Naive thymus-derived CD4-positive, alpha-beta T cell (primary cell): Measurements from ENCODE around the gene BFSP1. TPM values are rescaled to one million over a fixed set of nuclear protein-coding genes. Genes with fewer than 3 reads are reported as not detected.

Experiments
- ATAC-seq: fragments of 150-1000 bp; cut with Tn5 transposase; 2 replicates; pipeline ENCODE4 v1.10.0; 2021; ENCODE audit warnings: mild to moderate bottlenecking, moderate library complexity
- CTCF ChIA-PET: fragments of 350-600 bp; sonication (Branson Sonifier 250); formaldehyde crosslinking; loops from one replicate; lab custom pipeline; 2021; ENCODE audit warnings: antibody characterized with exemption; lab: Charles Lee
- POLR2A ChIA-PET: fragments of 350-600 bp; sonication (Branson Sonifier 250); formaldehyde crosslinking; loops from one replicate; lab custom pipeline; 2021; ENCODE audit warnings: antibody characterized with exemption, inconsistent platforms; lab: Charles Lee
- DNase-seq, 9 donors: peaks; one replicate each; pipeline versions ENCODE4 v3.0.0 to v3.0.0-alpha.2; 2020 to 2022; ENCODE audit warnings: mixed read lengths in 1 of 9
- H3K27ac ChIP-seq: one replicate; pipeline ENCODE4 v1.7.0; 2013; ENCODE audit warnings: mild to moderate bottlenecking, low read depth, low read length, moderate library complexity
- H3K27me3 ChIP-seq, 2 donors: one replicate each; pipeline ENCODE4 v1.7.0; 2013; ENCODE audit warnings: low read length in 2 of 2, mild to moderate bottlenecking in 2 of 2, moderate library complexity in 2 of 2; ENCODE audit not compliant: control insufficient read depth in 2 of 2, insufficient read depth in 2 of 2
- H3K36me3 ChIP-seq, 3 experiments: 1 replicate in 2 of 3; 2 replicates in 1 of 3; pipeline ENCODE4 v1.7.0; 2013; ENCODE audit warnings: low read length in 3 of 3, mild to moderate bottlenecking in 3 of 3, moderate library complexity in 1 of 3; ENCODE audit not compliant: insufficient read depth in 3 of 3, control insufficient read depth in 2 of 3
- H3K4me1 ChIP-seq, 2 donors: one replicate each; pipeline ENCODE4 v1.7.0; 2013; ENCODE audit warnings: low read length in 2 of 2, mild to moderate bottlenecking in 2 of 2, moderate library complexity in 1 of 2; ENCODE audit not compliant: control insufficient read depth in 2 of 2, insufficient read depth in 2 of 2
- H3K4me3 ChIP-seq: 2 replicates; pipeline ENCODE4 v1.7.0; 2013; ENCODE audit warnings: mild to moderate bottlenecking, low read length
- H3K9me3 ChIP-seq, 3 experiments: 1 replicate in 2 of 3; 2 replicates in 1 of 3; pipeline ENCODE4 v1.7.0; 2013; ENCODE audit warnings: low read length in 3 of 3; ENCODE audit not compliant: control insufficient read depth in 2 of 3
- H3K27ac Mint-ChIP-seq, 9 donors: one replicate each; pipeline ENCODE4 v1.8.0; 2020 to 2022; ENCODE audit warnings: mixed read lengths in 9 of 9, mild to moderate bottlenecking in 8 of 9, moderate library complexity in 5 of 9, inconsistent platforms in 2 of 9
- H3K27me3 Mint-ChIP-seq, 5 donors: one replicate each; pipeline ENCODE4 v1.8.0; 2021 to 2022; ENCODE audit warnings: mixed read lengths in 5 of 5, mild to moderate bottlenecking in 1 of 5
- H3K36me3 Mint-ChIP-seq, 5 donors: one replicate each; pipeline ENCODE4 v1.8.0; 2020 to 2022; ENCODE audit warnings: mixed read lengths in 5 of 5, mild to moderate bottlenecking in 3 of 5, inconsistent platforms in 1 of 5
- H3K4me1 Mint-ChIP-seq, 7 donors: one replicate each; pipeline ENCODE4 v1.8.0; 2020 to 2022; ENCODE audit warnings: mixed read lengths in 7 of 7, mild to moderate bottlenecking in 3 of 7, inconsistent platforms in 1 of 7
- H3K4me3 Mint-ChIP-seq, 10 donors: one replicate each; pipeline ENCODE4 v1.8.0; 2020 to 2022; ENCODE audit warnings: mild to moderate bottlenecking in 10 of 10, mixed read lengths in 10 of 10, moderate library complexity in 6 of 10, inconsistent platforms in 2 of 10
- H3K9me3 Mint-ChIP-seq, 11 donors: one replicate each; pipeline ENCODE4 v1.8.0; 2020 to 2022; ENCODE audit warnings: mixed read lengths in 11 of 11, mild to moderate bottlenecking in 4 of 11, inconsistent platforms in 1 of 11, moderate library complexity in 1 of 11
- intact Hi-C, 2 donors: fragments of 100-400 bp; cut with micrococcal nuclease; formaldehyde crosslinking; loops; one replicate each; pipeline ENCODE4 v1.15.1; 2023
- polyA plus RNA-seq, 2 donors: library from polyadenylated mRNA; unstranded; fragments of 300-500 nt; fragmentation: Illumina TruSeq; gene quantifications; one replicate each; pipeline ENCODE4 v1.2.3, GENCODE V29; 2021
- total RNA-seq, 6 experiments: library from RNA in 5 of 6; stranded (reverse) in 5 of 6; gene quantifications; 1 replicate in 5 of 6; 2 replicates in 1 of 6; pipeline ENCODE4 v1.2.3 and lab custom pipeline; 2021 to 2026

The BFSP1 gene
- total and polyA plus RNA-seq, 7 experiments from 2014 or later: 0.42 to 3.4 TPM; not detected in 5

GRCh38 chr20:17500826-17501225 lies 30.4 kb downstream of the BFSP1 start:
- Mint-ChIP-seq H3K9me3 (peaks cover 0 to 6% (median 0%) of the 10 kb centered on the region in 11 donors), H3K36me3 (peaks cover 0 to 4% (median 0%) of the 10 kb centered on the region in 5 donors), H3K4me3 (no peak overlapping the region), H3K4me1 (peaks cover 10 to 35% (median 26%) of the 10 kb centered on the region in 7 donors), H3K27me3 (peaks cover 0 to 17% (median 2%) of the 10 kb centered on the region in 5 donors), H3K27ac (no peak overlapping the region)
- POLR2A ChIA-PET: no interaction called here
- no peak overlapping the region for H3K27ac ChIP-seq
- H3K4me1 ChIP-seq: peaks cover 6 to 15% of the 10 kb centered on the region in 2 donors
- intact Hi-C loops: loop anchor here in 1 of 2 donors (10.0 kb wide), 1 partner anchor 634 kb away; the partner anchor contains the start of genes KAT14 and PET117
- no peaks in the 10 kb centered on the region for H3K27me3 ChIP-seq
- no peak for ATAC-seq
- no peak for DNase-seq
- H3K36me3 ChIP-seq: no peaks in the 10 kb centered on the region
- CTCF ChIA-PET: no interaction called here
- H3K4me3 ChIP-seq: no peak overlapping the region
- H3K9me3 ChIP-seq: no peaks in the 10 kb centered on the region

GRCh38 chr20:17500271-17500670 lies 30.9 kb downstream of the BFSP1 start:
- ATAC-seq (no peak), DNase-seq (no peak)
- Histone ChIP-seq H3K27ac (no peak overlapping the region), H3K9me3 (no peaks in the 10 kb centered on the region), H3K4me1 (peaks cover 6 to 10% of the 10 kb centered on the region in 2 donors), H3K4me3 (no peak overlapping the region), H3K27me3 (no peaks in the 10 kb centered on the region), H3K36me3 (no peaks in the 10 kb centered on the region)
- Mint-ChIP-seq H3K27ac (no peak overlapping the region), H3K4me3 (no peak overlapping the region), H3K4me1 (peaks cover 7 to 30% (median 21%) of the 10 kb centered on the region in 7 donors), H3K36me3 (peaks cover 0 to 4% (median 0%) of the 10 kb centered on the region in 5 donors), H3K27me3 (peaks cover 0 to 17% (median 2%) of the 10 kb centered on the region in 5 donors), H3K9me3 (peaks cover 0 to 6% (median 0%) of the 10 kb centered on the region in 11 donors)
- CTCF ChIA-PET: no interaction called here
- intact Hi-C loops: loop anchor here in 1 of 2 donors (10.0 kb wide), 1 partner anchor 635 kb away; the partner anchor contains the start of genes KAT14 and PET117
- POLR2A ChIA-PET: no interaction called here

GRCh38 chr20:17499041-17499440 lies 32.1 kb downstream of the BFSP1 start:
- Histone ChIP-seq H3K36me3 (no peaks in the 10 kb centered on the region), H3K4me1 (peaks cover 2 to 5% of the 10 kb centered on the region in 2 donors), H3K27ac (no peak overlapping the region), H3K27me3 (no peaks in the 10 kb centered on the region), H3K9me3 (no peaks in the 10 kb centered on the region), H3K4me3 (no peak overlapping the region)
- peaks cover 0 to 19% (median 8%) of the 10 kb centered on the region in 7 donors for H3K4me1 Mint-ChIP-seq
- H3K36me3 Mint-ChIP-seq: peaks cover 0 to 4% (median 0%) of the 10 kb centered on the region in 5 donors
- peaks cover 0 to 17% (median 2%) of the 10 kb centered on the region in 5 donors for H3K27me3 Mint-ChIP-seq
- H3K27ac Mint-ChIP-seq: no peak overlapping the region
- POLR2A ChIA-PET: no interaction called here
- intact Hi-C loops: no loop called here
- no peak for ATAC-seq
- CTCF ChIA-PET: interaction anchor here (0.6 kb wide), 1 partner anchor 107 kb away, joined by 3 read pairs; no protein-coding TSS in a partner anchor
- H3K4me3 Mint-ChIP-seq: no peak overlapping the region
- peaks cover 0 to 6% (median 0%) of the 10 kb centered on the region in 11 donors for H3K9me3 Mint-ChIP-seq
- DNase-seq: no peak

GRCh38 chr20:17498641-17499040 lies 32.5 kb downstream of the BFSP1 start:
- peaks cover 0 to 15% (median 4%) of the 10 kb centered on the region in 7 donors for H3K4me1 Mint-ChIP-seq
- H3K27ac ChIP-seq: no peak overlapping the region
- no peak overlapping the region for H3K4me3 ChIP-seq
- H3K27me3 ChIP-seq: no peaks in the 10 kb centered on the region
- H3K27ac Mint-ChIP-seq: no peak overlapping the region
- peaks cover 0 to 2% (median 0%) of the 10 kb centered on the region in 5 donors for H3K36me3 Mint-ChIP-seq
- H3K4me3 Mint-ChIP-seq: no peak overlapping the region
- H3K36me3 ChIP-seq: no peaks in the 10 kb centered on the region
- intact Hi-C loops: no loop called here
- ATAC-seq (no peak), DNase-seq (no peak)
- peaks cover 0 to 2% of the 10 kb centered on the region in 2 donors for H3K4me1 ChIP-seq
- ChIA-PET CTCF (no interaction called here), POLR2A (no interaction called here)
- H3K27me3 Mint-ChIP-seq: peaks cover 0 to 17% (median 2%) of the 10 kb centered on the region in 5 donors
- peaks cover 0 to 2% (median 0%) of the 10 kb centered on the region in 11 donors for H3K9me3 Mint-ChIP-seq
- H3K9me3 ChIP-seq: no peaks in the 10 kb centered on the region

GRCh38 chr20:17497821-17498580 lies 33.2 kb downstream of the BFSP1 start:
- H3K27me3 ChIP-seq: no peaks in the 10 kb centered on the region
- H3K27ac Mint-ChIP-seq: no peak overlapping the region
- H3K4me3 Mint-ChIP-seq: no peak overlapping the region
- H3K9me3 ChIP-seq: no peaks in the 10 kb centered on the region
- ATAC-seq (no peak), DNase-seq (no peak)
- H3K4me1 Mint-ChIP-seq: peaks cover 0 to 9% (median 0%) of the 10 kb centered on the region in 7 donors
- no peak overlapping the region for H3K27ac ChIP-seq
- ChIA-PET POLR2A (no interaction called here), CTCF (no interaction called here)
- intact Hi-C loops: no loop called here
- H3K36me3 Mint-ChIP-seq: no peaks in the 10 kb centered on the region
- peaks cover 0 to 3% (median 0%) of the 10 kb centered on the region in 11 donors for H3K9me3 Mint-ChIP-seq
- no peaks in the 10 kb centered on the region for H3K4me1 ChIP-seq
- no peak overlapping the region for H3K4me3 ChIP-seq
- peaks cover 0 to 17% (median 2%) of the 10 kb centered on the region in 5 donors for H3K27me3 Mint-ChIP-seq
- H3K36me3 ChIP-seq: no peaks in the 10 kb centered on the region

GRCh38 chr20:17495826-17496225 lies 35.4 kb downstream of the BFSP1 start:
- no peaks in the 10 kb centered on the region for H3K36me3 Mint-ChIP-seq
- H3K27me3 Mint-ChIP-seq: peaks cover 0 to 10% (median 2%) of the 10 kb centered on the region in 5 donors
- intact Hi-C loops: no loop called here
- H3K27ac Mint-ChIP-seq: no peak overlapping the region
- Histone ChIP-seq H3K4me3 (no peak overlapping the region), H3K27ac (no peak overlapping the region), H3K36me3 (no peaks in the 10 kb centered on the region), H3K27me3 (no peaks in the 10 kb centered on the region), H3K9me3 (no peaks in the 10 kb centered on the region), H3K4me1 (no peaks in the 10 kb centered on the region)
- peaks cover 0 to 3% (median 0%) of the 10 kb centered on the region in 11 donors for H3K9me3 Mint-ChIP-seq
- DNase-seq (no peak), ATAC-seq (no peak)
- no peak overlapping the region for H3K4me3 Mint-ChIP-seq
- POLR2A ChIA-PET: no interaction called here
- H3K4me1 Mint-ChIP-seq: no peaks in the 10 kb centered on the region
- CTCF ChIA-PET: no interaction called here
